A549 treated with RU486 at 1 μM for 4 hours (cell line): ENCODE data around the gene HNRNPA1. TPM values are rescaled to one million over a fixed set of nuclear protein-coding genes. Genes with fewer than 3 reads are reported as not detected.

Source experiments
- total RNA-seq: library from RNA; stranded (reverse); fragments of 200-300 nt; extraction: Qiagen RNA extraction; gene quantifications from 5 replicates; pipeline ENCODE4 v1.2.3, GENCODE V29; 2022; ENCODE audit warnings: low read depth

The HNRNPA1 gene
- 1,552 to 2,740 TPM (median 1,607 TPM) in 5 replicates for total RNA-seq

DNA sequence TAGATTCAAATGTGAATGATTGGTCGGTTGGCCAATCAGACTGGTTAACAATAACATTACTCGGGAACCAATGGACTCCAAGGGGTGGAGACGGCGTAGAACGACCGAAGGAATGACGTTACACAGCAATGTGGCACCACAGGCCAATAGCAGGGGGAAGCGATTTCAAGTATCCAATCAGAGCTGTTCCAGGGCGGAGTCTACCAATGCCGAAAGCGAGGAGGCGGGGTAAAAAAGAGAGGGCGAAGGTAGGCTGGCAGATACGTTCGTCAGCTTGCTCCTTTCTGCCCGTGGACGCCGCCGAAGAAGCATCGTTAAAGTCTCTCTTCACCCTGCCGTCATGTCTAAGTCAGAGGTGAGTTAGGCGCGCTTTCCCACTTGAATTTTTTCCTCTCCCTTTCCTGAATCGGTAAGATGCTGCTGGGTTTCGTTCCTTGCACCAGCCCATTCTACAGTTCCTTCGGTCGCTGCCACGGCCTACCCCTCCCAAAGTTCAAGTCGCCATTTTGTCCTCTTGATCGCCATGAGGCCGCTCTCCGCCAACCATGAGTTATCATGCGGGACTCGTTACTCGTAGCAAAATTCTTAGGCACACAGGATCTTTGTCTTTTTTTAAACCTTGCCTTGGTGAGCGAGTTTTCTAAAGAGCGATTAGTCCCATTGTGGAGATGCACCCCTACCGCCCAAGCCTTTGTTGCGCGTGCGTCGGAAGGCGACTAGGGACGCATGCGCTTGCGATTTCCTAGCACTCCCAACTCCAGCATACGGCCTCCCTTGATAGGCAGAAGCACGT lies at the start of gene HNRNPA1:
Gene HNRNPA1 (plus strand): TSS at position 259 of the 793 bp plus-strand sequence. CDS start 82 bp downstream, at position 341.

DNA sequence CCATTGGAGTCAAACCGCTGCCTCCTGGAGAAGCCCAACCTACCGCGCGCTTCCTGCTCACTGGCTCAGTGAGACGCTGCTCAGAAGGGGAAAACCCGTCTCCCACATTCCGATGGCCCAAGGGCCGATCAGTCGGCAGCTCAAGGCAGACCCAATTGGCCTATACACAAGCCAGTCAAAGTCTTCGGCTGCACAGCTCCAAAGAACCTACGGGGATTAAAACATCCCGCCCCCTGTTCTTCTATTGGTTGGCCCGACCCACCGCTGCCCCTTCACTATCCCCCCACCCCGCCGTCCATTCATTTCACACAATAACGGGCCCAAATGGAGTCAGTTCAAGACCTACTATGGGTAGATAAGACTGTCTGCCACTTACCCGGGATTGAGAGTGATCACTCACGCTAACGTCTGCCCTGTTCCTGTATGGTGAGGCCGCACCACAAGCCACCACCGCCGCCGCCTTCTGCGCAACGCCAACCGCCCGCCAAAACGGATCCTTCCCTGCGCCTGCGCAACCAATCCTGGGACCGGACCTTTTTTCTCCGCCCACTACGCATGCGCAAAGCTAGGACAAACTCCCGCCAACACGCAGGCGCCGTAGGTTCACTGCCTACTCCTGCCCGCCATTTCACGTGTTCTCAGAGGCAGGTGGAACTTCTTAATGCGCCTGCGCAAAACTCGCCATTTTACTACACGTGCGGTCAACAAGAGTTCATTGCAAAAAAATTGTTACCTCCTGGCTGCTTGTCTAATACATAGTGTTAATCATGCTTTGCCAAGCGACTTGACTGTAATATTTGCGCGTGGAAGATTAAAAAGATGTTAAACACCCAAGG lies 676 bp upstream of the HNRNPA1 start, which contains the start of gene CBX5:
Gene CBX5 (minus strand): TSS at position 491 of the 836 bp plus-strand sequence. CDS start 22,472 bp downstream, outside the sequence.

DNA sequence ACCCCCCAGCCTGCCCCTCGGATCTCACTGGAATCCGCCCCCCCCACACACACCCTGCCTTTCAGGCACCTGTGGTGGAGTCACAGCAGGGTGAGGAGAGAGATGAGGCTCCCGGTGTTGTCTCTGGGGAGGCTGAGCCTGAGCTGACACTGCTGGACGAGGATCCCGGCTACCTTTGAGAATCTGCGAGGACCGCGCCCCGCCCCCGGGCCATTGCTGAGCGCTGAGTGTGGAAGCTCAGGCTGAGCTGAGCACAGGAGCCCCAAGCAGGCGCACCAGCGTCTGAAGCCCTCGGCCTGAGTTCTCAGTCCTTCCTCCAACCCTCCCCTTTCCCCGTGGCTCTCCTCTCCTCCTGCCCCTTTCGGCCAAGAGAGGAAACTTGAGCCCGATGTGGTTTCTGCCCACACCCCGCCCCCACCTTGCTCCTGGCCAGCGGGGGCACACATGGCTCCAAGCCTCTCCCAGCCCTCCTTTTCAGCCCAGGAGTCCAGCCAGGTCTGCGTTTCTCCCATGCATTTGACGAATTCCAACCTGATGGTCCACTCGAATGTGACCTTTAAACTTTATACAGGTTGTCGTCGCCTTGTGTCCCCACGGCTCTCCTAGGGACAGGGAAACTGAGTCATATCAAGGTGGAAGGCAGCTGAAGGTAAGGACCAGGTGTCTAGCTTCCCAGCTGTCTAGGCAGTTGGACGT lies 20.4 kb downstream of the HNRNPA1 start, which contains the start of gene NFE2:
Gene NFE2 (minus strand): TSS at position 284 of the 696 bp plus-strand sequence. CDS start 5,767 bp downstream, outside the sequence.

DNA sequence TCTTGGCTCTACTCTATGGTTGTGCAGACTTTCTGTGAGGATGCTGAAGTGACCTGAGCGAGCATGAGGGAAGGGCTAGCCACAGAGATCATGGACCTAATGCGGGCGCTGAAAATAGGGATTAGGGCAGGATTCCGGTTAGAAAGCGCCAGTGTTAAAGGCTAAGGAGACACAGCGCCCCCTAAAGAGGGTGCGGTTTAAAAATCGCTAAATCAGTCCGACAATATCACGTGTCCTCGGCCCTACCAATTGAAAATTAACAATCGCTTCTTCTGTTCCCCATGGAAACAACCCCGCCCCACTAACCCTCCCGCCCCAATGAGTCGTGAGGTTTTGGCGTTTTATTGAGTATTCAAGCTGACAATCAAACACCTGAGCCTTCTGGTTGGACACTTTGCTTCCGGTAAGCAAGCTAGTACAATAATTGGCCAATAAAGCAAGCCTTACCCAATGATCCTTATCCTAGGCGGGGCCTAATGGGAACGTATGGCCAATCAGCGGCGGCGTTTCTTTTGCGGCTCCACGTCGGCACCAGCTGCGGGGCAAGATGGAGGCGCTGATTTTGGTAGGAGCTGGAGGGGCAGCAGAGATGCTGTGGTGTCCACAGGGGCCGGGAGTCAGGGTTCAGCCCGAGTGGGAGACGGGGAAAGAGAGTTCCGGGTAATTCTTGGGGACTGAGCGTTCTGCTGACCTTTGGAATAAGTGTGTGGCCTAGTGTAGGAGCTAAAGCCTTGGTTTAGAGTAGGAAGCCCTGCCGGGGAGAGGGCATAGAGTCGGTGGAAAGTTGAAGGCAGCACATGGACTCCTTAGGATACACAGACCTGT lies 44.3 kb downstream of the HNRNPA1 start, which contains the start of gene COPZ1:
Gene COPZ1 (plus strand): TSS at position 515 of the 825 bp plus-strand sequence. CDS start 33 bp downstream, at position 548.

Other genes with a start within 250 kb of the HNRNPA1 start
- gene HOXC5, start 247.7 kb upstream of the HNRNPA1 start, total RNA-seq: 0.43 to 1.1 TPM (median 0.80 TPM) in 5 replicates
- 2.2 to 4.2 TPM (median 3.8 TPM) in 5 replicates for gene HOXC4, start 226.9 kb upstream of the HNRNPA1 start, total RNA-seq
- gene SMUG1, start 91.7 kb upstream of the HNRNPA1 start, total RNA-seq: 22.8 to 33.0 TPM (median 31.6 TPM) in 5 replicates
- gene CBX5, start 604 bp upstream of the HNRNPA1 start, total RNA-seq: 18.9 to 27.2 TPM (median 26.0 TPM) in 5 replicates
- gene NFE2, start 20.3 kb downstream of the HNRNPA1 start, total RNA-seq: 0.07 to 0.32 TPM (median 0.13 TPM) in 3 of 5 replicates, not detected in the others
- 216 to 329 TPM (median 222 TPM) in 5 replicates for gene COPZ1, start 44.4 kb downstream of the HNRNPA1 start, total RNA-seq
- not detected in 5 replicates for gene GPR84, start 83.8 kb downstream of the HNRNPA1 start, total RNA-seq
- gene ZNF385A, start 104.0 kb downstream of the HNRNPA1 start, total RNA-seq: 12.8 to 20.5 TPM (median 17.2 TPM) in 5 replicates
- 100 to 128 TPM (median 114 TPM) in 5 replicates for gene ITGA5, start 138.5 kb downstream of the HNRNPA1 start, total RNA-seq
- not detected in 5 replicates for gene GTSF1, start 192.9 kb downstream of the HNRNPA1 start, total RNA-seq
- 0.03 TPM in 1 of 5 replicates, not detected in the others for gene NCKAP1L, start 217.0 kb downstream of the HNRNPA1 start, total RNA-seq